GM10266 (cell line): ENCODE results near the gene DUS2.

Experiments used
- DNase-seq: peaks from one replicate; pipeline ENCODE4 v3.0.0; 2012; ENCODE audit errors: extremely low spot score
- TF ChIP-seq, protein P1 (sequence below): IDR thresholded peaks from 2 replicates; pipeline ENCODE4 v1.5.1; 2012; ENCODE audit warnings: mild to moderate bottlenecking, low read depth; ENCODE audit not compliant: control insufficient read depth, insufficient read depth; ENCODE audit errors: missing control alignments

The DUS2 gene

DNA sequence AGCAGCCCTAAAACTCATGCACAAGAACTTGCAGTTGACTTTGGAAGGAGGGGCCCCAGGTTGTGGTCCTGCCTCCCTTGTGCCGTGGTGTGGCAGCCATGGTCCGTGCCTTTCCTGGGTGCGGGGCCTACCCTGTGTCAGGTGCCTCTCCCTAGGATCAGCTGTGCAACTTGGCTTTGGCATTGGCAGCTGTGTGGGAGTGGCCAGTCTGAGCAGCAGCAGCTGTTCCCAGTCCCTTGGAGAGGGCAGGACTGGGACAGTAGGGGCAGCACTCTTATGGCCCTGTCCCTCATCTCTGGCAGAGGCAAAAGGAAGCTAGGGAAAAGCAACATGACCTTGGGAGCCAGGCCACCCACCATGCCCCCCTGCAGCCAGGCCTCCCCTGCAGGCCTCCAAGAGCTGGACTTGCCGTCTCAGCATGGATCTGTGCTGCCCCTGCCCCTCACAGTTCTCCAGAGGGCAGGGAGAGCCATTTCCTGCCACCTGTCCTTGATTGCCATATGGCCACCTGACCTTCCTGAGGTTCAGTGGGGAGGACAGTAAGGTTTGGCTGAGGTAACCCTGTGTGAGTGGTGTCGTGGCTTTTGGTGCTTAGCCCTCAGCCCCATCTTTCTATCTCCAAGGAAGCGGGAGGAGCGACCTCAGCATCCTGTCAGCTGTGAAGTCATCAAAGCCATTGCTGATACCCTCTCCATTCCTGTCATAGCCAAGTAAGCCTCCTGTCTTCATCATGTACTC is 46.6 kb downstream of the DUS2 start:
- no peak for DNase-seq
- TF ChIP-seq, protein P1, sequence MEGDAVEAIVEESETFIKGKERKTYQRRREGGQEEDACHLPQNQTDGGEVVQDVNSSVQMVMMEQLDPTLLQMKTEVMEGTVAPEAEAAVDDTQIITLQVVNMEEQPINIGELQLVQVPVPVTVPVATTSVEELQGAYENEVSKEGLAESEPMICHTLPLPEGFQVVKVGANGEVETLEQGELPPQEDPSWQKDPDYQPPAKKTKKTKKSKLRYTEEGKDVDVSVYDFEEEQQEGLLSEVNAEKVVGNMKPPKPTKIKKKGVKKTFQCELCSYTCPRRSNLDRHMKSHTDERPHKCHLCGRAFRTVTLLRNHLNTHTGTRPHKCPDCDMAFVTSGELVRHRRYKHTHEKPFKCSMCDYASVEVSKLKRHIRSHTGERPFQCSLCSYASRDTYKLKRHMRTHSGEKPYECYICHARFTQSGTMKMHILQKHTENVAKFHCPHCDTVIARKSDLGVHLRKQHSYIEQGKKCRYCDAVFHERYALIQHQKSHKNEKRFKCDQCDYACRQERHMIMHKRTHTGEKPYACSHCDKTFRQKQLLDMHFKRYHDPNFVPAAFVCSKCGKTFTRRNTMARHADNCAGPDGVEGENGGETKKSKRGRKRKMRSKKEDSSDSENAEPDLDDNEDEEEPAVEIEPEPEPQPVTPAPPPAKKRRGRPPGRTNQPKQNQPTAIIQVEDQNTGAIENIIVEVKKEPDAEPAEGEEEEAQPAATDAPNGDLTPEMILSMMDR: no peak

DNA sequence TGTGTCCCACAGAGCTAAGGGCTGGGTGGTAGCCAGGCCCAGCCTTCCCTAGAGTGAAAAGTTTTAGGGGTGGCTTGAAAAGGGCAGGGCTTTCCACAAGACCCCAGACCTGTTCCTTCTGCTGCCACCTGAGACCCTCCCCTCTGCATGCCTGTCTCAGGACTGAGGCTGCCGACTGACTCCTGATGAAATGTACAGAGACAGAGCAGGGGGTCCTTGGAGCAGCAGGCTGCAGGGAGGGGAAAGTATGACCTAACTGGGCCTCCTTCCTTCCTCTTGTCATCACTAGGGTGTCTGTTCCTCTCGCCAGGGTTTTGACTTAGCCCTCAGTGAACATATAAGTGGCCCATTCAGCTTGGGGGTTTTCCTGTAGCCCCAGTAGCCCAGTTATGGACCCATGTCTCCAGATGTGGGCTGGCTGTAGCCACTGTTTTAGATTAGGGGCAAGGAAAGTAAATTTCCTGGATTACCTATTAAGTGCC is 47.2 kb downstream of the DUS2 start:
- TF ChIP-seq, protein P1: no peak

DNA sequence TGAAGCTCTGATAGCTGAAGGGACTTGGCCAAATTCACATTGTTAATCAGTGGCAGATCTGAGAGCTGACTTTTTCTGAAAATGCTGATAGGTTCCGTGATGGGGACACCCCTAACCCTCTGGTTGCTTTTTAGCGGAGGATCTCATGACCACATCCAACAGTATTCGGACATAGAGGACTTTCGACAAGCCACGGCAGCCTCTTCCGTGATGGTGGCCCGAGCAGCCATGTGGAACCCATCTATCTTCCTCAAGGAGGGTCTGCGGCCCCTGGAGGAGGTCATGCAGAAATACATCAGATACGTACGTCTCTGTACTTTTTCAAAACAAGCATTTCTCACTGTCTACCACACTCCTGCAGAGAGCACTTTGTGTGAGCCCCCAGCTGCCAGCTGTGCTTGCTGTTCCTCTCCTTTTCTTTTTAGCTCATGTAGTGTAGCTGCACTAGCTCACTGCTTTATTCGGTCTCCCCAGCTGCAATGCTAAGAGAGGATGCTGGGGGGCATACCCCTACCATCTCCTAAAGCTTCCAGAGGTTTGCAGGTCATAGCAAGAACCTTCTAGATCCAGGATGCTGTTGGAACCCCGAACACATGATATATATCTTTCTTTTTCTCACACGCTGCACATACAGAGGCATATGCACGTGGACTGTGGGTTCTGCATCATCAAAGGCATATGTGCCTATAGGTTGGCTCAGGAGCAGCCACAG is 47.9 kb downstream of the DUS2 start:
- TF ChIP-seq, protein P1: peak; percentile 10
- DNase-seq: peak; percentile 32

More for the DNA sequence above, 47.2 kb downstream of the DUS2 start:
- DNase-seq: peak; percentile 31

DNA sequence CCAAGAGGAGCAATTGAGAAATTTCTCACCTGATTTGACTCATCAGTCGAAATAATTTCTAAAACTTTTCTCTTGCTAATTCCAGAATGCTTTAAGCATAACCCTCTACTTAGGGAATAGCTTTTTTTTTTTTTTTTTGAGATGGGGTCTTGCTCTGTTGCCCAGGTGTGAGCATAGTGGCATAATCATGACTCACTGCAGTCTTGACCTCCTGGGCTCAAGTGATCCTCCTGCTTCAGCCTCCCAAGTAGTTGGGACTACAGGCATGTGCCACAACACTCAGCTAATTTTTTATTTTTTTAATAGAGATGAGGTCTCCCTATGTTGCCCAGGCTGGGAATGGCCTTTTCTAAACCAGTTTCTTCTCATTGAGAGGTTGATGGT is 48.4 kb downstream of the DUS2 start:
- TF ChIP-seq, protein P1: no peak
- DNase-seq: no peak

DNA sequence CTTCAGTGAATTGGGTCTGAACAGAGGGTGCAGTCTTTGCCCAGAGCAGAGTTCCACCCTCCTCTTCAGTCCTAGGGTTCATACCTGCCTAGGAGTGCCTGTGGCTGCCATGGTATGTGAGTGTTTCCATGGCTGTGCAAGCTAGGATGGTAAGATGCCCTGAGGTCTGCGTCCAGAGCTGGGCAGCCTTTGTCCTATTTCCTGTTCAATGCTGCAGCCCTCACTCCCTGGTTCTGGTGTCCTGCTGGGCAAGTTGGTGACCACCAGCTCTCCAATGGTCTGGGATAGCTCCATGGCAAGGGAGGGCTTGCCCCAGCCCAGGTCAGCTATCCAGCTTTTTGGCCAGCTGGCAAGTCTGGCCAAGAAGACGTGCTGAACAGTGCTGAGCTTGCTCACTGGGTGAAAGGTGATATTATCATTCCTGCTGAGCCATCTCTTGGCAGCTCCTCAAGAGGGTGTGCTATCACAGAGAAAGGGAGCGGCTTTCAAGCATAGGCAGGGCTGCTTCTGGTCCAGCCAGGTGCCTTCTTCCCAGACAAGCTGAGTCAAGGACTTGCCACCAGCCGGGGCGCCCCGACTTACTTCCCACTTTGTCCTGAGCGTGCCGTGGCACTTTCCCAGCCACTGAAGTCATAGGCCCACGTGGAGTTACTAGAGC is 49.1 kb downstream of the DUS2 start:
- no peak for DNase-seq

DNA sequence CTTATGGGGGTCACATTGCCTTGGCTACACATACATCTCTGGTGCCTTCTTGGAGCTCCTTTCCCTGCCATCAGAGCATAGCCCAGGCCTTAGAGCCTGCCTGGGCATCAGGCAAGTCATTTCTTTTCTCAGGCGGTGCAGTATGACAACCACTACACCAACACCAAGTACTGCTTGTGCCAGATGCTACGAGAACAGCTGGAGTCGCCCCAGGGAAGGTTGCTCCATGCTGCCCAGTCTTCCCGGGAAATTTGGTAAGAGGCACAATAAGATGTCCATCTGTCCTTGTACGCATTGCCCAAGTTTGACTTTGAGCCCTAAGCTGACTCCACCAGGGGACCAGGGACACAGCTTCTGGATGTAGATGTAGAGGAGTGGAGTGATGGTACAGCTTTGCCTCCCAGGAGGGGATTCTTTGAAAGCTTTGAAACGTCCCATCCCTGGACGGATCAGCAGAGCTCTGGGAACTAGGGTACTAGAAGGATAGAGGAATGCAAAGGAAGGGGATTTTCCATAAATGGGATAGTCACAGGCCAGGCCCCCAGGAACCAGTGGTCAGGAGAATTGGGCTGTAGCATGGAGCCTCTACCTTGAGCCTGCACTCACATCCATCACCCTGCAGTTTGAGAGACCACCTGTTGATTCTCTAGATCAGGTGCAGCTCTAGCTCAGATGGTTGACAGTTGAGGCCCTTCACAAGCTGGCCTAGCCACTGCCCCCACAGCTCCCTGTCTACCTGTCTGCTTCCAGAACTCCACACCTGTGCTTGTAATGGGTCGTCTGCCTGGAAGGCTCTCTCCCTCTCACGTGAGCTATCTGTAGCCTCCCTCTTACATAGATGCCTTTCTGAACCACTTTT is 51.0 kb downstream of the DUS2 start:
- TF ChIP-seq, protein P1: no peak
- no peak for DNase-seq

More for the DNA sequence above, 49.1 kb downstream of the DUS2 start:
- TF ChIP-seq, protein P1: no peak
